Fibroblast of lung (primary cell): ENCODE results near the gene MSH6.

Source experiments
- CTCF ChIP-seq, 2 donors: IDR thresholded peaks in 1 of 2; conservative IDR thresholded peaks in 1 of 2; 1 replicate in 1 of 2; 2 replicates in 1 of 2; pipeline ENCODE4 v1.5.1; 2011 to 2012; ENCODE audit warnings: low read length in 2 of 2, control low read depth in 1 of 2, inconsistent platforms in 1 of 2, low read depth in 1 of 2, mild to moderate bottlenecking in 1 of 2
- EZH2 ChIP-seq: IDR thresholded peaks from 2 replicates; pipeline ENCODE4 v1.5.1; 2012; ENCODE audit warnings: low read length, control low read depth, mild to moderate bottlenecking; ENCODE audit errors: missing control alignments

GRCh38 chr2:47819834-47820233 lies 36.9 kb downstream of the MSH6 start:
- TF ChIP-seq CTCF (conservative IDR thresholded peaks at IDR 0.05 in 1 of 2, IDR thresholded peaks at IDR 0.05 in 1 of 2; ENCODE audit: low read depth in 1 of 2, low read length in 2 of 2) (no peak), EZH2 (no peak)
